ENCODE measurements around the gene MDM2. TPM values are rescaled to one million over a fixed set of nuclear protein-coding genes. Genes with fewer than 3 reads are reported as not detected.

The MDM2 gene
- total and polyA plus RNA-seq, 9 of the 15 experiments (the other 6 are each of a cell fraction or from before 2014, with no cell fraction given) = 13.6 to 100 (median 49.0) TPM

DNA sequence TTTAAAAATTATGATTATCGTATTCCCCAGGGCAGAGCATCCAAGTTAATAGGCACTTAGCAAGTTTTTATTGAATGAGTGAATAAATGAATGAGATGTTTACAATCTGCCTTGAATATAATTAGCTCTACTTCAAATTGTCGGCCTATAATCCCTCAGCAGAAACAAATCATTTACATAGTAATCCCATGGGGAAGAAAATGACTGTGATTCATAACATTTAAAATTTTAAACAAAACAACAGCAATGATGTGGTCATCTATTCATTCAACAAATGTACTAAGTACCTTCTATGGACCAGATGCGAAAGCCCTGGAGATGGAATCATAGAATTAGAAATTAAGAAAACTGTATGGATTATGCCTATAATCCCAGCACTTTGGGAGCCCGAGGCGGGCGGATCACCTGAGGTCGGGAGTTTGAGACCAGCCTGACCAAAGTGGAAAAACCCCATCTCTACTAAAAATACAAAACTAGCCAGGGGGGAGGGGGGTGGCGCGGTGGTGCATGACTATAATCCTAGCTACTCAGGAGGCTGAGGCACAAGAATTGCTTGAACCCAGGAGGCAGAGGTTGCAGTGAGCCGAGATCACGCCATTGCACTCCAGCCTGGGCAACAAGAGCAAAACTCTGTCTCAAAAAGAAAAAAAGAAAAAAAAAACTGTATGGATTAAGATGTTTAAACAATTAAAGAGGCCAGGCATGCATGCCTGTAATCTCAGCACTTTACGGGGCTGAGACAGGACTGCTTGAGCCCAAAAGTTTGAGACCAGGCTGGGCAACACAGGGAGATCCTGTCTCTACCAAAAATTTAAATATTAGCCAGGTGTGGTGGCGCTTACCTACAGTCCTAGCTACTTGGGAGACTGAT, 17.7 kb upstream of the MDM2 start (continued):
- TF ChIP-seq, protein P1, sequence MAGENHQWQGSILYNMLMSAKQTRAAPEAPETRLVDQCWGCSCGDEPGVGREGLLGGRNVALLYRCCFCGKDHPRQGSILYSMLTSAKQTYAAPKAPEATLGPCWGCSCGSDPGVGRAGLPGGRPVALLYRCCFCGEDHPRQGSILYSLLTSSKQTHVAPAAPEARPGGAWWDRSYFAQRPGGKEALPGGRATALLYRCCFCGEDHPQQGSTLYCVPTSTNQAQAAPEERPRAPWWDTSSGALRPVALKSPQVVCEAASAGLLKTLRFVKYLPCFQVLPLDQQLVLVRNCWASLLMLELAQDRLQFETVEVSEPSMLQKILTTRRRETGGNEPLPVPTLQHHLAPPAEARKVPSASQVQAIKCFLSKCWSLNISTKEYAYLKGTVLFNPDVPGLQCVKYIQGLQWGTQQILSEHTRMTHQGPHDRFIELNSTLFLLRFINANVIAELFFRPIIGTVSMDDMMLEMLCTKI (IDR thresholded peaks at IDR 0.05; ENCODE audit: partially characterized antibody) = no peak
- TF ChIP-seq MED1 (CRISPR knock-in tag; IDR thresholded peaks at IDR 0.05; ENCODE audit: borderline replicate concordance) (no peak), ZSCAN32 (CRISPR knock-in tag; IDR thresholded peaks at IDR 0.05) (no peak), ZNF830 (CRISPR knock-in tag; IDR thresholded peaks at IDR 0.05) (no peak)
- TF ChIP-seq, protein P2, sequence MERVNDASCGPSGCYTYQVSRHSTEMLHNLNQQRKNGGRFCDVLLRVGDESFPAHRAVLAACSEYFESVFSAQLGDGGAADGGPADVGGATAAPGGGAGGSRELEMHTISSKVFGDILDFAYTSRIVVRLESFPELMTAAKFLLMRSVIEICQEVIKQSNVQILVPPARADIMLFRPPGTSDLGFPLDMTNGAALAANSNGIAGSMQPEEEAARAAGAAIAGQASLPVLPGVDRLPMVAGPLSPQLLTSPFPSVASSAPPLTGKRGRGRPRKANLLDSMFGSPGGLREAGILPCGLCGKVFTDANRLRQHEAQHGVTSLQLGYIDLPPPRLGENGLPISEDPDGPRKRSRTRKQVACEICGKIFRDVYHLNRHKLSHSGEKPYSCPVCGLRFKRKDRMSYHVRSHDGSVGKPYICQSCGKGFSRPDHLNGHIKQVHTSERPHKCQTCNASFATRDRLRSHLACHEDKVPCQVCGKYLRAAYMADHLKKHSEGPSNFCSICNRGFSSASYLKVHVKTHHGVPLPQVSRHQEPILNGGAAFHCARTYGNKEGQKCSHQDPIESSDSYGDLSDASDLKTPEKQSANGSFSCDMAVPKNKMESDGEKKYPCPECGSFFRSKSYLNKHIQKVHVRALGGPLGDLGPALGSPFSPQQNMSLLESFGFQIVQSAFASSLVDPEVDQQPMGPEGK (CRISPR knock-in tag; IDR thresholded peaks at IDR 0.05; ENCODE audit: borderline replicate concordance) = no peak

DNA sequence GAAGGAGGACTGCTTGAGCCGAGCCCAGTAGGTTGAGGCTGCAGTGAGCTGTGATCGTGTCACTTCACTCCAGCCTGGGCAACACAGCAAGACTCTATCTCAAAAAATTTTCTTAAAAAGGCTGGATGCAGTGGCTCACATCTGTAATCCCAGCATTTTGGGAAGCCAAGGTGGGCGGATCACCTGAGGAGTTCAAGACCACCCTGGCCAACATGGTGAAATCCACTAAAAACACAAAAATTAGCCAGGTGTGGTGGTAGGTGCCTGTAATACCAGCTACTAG, 17.1 kb upstream of the MDM2 start:
- peaks cover 4 to 8% of the 10 kb centered on the region in 2 experiments; a peak in 4 of 5 replicates for H3K4me1 ChIP-seq (replicated peaks in 1 of 2; ENCODE audit: control insufficient read depth in 2 of 2, insufficient read depth in 2 of 2, low read length in 2 of 2)
- WGBS (ENCODE audit: insufficient coverage, low coverage, missing lambda C conversion rate) = 31% methylated on average over 2 of the region's 3 CpGs
- in situ Hi-C loops (cut with MboI) (no loop called here), intact Hi-C loops (cut with micrococcal nuclease) (no loop called here)
- H3K79me2 ChIP-seq (ENCODE audit: control insufficient read depth, insufficient read depth, low read length) = no peaks in the 10 kb centered on the region
- no peaks in the 10 kb centered on the region for H3K36me3 ChIP-seq (ENCODE audit: control insufficient read depth, insufficient read depth, low read length)
- H3K27me3 ChIP-seq (ENCODE audit: control insufficient read depth in 2 of 2, insufficient read depth in 2 of 2, low read length in 2 of 2) = no peaks in the 10 kb centered on the region
- no peak overlapping the region for H2AFZ ChIP-seq (ENCODE audit: low read depth, low read length)
- no TSS peak for BruUV-seq (replicated peaks)
- no peaks in the 10 kb centered on the region for H3K9me1 ChIP-seq (ENCODE audit: control insufficient read depth, insufficient read depth, low read length)
- no peak overlapping the region for H3K4me2 ChIP-seq (ENCODE audit: insufficient read depth, low read length)
- no peak overlapping the region for H3K9ac ChIP-seq (ENCODE audit: insufficient read depth in 1 of 2, low read depth in 2 of 2, low read length in 2 of 2)
- TF ChIP-seq ZNF121 (CRISPR knock-in tag; conservative IDR thresholded peaks at IDR 0.05) (peak; percentile 50), PPARD (CRISPR knock-in tag; IDR thresholded peaks at IDR 0.05) (no peak), GABPB2 (CRISPR knock-in tag; conservative IDR thresholded peaks at IDR 0.05) (no peak)
- ChIA-PET CTCF (ENCODE audit: low intra/inter-chr PET ratio) (no interaction called here), POLR2A (no interaction called here)
- no peak for DNase-seq (ENCODE audit: extremely low read depth in 1 of 4, low spot score in 3 of 4)
- no peak for ATAC-seq
- H3K9me3 ChIP-seq (replicated peaks; ENCODE audit: control insufficient read depth, insufficient read depth, low read depth, low read length) = no peaks in the 10 kb centered on the region
- H3K4me3 ChIP-seq = no peak overlapping the region
- H4K20me1 ChIP-seq (replicated peaks; ENCODE audit: control insufficient read depth, insufficient read depth, low read length) = no peaks in the 10 kb centered on the region
- no peak for FAIRE-seq
- no peak overlapping the region for H3K27ac ChIP-seq (ENCODE audit: extremely low read depth, low read depth, low read length)

Measured in K562 (cell line).